SKM-1 treated with dmso at 0.1 percent for 144 hours (cell line): Measurements from ENCODE around the gene ZNF497.
A peak's percentile ranks its signal among the peaks of the same experiment; 100 is the strongest.

Source experiments
- DNase-seq: peaks from one replicate; lab custom pipeline; 2025; ENCODE audit not compliant: unreplicated experiment; lab: John Stamatoyannopoulos, UW

The ZNF497 gene

DNA sequence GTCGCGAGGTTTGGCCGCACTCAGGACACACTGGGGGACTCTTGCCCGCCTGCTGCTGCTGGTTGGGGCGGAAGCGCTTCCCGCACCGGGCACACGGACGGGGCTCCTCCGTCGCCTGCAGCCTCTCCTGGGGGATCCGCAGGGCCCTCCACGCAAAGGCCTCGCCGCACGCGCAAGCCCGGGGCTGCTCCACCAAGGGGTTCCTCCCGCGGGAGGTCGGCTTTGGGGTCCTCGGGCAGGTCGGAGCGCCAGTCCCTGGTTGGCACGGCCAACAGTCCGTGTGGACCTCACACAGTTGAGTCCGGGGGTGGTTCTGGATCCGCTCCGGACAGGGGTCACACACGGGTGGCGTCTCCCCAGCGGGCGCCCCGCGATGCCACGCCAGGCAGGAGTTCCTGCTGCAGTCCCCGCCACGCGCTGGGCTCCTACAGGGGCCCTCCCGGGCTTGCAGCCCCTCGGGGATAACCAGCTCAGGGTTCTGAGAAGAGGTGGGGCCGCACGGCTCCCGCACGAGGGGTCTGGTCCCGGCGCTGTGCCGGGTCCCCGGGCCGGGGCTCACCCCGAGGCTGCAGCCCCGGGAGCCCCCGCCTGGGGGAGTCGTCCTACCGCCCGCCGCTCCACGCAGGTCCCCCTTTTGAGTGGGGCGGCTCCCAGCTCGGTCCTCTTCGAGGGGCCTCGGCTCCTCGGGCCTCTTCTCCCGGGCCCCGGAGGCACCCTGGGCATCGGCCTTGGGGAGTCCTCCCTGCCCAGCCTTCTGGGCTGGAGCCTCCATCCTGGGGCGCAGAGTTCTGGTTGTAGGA lies 6.2 kb upstream of the ZNF497 start:
- no peak for DNase-seq

DNA sequence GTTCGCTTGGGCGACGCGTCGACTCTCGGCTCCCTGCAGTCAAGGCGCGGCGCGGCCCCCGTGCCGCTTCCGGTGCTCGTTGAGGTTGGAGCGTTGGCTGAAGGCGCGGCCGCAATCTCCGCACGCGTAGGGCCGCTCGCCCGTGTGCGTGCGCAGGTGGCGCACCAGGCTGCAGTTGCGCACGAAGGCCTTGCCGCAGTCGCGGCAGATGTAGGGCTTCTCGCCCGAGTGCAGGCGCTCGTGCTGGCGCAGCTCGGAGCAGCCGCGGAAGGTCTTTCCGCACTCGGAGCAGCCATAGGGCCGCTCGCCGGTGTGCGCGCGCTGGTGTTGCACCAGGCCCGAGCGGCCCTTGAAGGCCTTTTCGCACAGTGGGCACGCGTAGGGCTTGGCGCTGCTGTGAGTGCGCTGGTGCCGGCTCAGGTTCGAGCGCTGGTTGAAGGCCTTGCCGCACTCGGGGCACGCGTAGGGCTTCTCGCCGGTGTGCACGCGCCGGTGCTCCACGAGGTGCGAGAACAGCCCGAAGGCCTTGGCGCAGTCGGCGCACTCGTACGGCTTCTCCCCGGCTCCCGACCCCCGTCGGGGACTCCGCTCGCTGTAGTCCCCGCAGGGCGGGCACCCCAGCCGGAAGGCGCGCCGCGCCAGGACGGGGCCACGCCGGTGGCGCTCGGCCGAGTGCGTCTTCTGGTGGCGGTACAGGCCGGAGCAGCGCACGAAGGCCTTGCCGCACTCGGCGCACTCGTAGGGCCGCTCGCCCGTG lies 5.3 kb upstream of the ZNF497 start:
- no peak for DNase-seq

DNA sequence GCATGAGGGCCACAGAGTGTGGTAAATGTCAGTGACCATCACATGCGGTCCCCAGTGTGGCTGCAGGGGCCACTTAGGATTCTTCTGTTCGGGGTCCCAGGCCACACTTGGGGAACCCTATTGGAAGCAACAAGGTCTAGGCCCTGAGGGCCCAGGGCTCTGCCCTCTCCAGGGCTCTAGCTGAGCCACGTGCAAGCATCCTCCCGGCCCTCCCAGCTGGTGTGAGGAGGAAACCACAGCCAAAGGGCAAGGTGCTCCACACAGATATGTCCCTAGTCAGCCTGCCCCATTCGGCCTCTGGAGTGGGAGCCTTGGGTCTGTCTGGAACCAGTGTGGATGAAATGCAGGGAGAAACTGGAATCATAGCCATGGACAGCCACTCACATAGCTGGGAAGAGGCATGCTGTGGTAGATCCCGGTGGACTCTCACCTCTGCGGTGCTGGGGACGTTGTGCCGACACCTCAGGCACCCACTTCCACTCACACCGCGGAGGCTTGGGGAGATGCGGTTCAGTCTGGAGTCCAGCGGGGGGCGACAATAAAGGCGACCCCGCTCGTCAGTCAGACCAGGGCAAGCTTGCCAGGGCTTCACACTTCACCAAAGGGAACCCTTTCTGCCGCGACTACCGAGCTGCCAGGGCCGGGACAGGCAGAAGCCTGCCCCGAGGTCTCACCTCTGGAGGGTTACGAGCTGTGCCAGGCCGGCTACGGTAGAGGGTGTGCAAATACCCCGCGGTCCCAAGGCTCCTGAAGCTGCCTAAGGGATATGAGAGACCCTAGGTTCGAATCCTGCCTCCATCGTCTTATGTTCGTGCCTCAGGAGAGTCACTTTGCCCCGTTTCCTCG lies 4.3 kb upstream of the ZNF497 start:
- DNase-seq: no peak

DNA sequence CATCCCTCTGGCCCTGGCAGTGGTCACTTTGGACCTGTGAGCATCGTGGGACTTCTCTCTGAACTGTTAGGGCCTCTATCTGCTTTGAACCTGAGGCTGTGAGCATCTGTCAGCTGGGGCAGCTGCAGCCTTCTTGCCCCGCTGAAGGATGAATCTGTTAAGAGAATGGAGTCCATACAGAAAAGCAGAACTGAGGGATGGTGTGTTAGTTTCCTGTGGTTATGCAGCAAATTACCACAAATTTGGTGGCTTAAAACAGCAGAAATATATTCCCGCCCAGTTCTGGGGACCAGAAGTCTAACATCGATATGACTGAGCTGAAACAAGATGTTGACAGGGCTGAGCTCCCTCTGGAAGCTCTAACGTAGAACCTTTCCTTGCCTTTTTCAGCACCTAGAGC lies 1.6 kb upstream of the ZNF497 start:
- DNase-seq: peak; percentile 48

DNA sequence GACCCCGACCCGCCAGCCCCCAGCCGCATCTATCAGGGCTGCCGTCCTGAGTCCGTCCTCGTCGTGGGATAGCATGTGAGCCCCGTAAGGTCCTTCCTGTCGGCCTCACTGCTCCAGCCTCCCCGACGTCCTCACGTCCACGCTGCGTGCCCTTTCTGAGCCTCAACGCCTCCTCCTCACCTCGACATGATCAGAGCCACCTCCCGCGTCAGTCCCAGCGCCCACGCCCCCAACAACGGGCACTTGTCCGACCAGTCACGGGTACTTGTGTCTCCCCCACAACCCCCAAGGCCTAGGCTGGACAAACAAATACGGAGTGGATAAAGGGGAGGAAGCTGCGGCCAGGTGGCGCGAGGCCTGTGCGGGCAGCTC lies 665 bp downstream of the ZNF497 start:
- no peak for DNase-seq

DNA sequence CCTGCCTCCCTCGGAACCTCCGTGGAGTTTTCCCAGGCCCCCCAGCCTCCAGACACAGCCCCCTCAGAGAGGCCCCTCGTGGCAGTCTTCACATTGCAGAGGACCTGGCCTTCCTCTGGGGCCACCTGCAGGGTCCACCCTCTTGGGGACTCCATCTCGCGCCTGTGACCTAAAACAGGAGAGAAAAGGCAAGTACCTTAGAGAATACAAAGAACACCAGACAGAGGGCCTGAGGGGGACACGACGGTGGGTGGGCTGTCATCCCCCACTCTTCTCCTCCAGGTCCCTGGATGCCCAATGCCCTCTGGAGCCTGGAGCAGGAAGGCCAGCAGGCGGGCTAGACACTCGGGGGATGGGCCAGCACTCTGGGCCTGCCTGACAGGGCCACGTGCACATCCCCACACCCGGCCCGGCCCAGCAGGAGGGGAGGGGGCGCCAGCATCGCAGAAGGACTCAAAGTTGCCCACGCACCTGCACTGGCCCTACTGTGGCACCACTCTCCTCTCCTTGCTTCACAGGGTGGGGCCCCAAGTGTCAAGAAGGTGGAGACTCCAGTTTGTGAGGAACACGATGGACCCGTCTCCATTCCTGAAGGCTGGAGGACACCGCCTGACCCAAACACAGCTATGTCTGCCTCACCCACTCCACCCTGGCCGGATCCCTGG lies 4.9 kb downstream of the ZNF497 start:
- DNase-seq: no peak

DNA sequence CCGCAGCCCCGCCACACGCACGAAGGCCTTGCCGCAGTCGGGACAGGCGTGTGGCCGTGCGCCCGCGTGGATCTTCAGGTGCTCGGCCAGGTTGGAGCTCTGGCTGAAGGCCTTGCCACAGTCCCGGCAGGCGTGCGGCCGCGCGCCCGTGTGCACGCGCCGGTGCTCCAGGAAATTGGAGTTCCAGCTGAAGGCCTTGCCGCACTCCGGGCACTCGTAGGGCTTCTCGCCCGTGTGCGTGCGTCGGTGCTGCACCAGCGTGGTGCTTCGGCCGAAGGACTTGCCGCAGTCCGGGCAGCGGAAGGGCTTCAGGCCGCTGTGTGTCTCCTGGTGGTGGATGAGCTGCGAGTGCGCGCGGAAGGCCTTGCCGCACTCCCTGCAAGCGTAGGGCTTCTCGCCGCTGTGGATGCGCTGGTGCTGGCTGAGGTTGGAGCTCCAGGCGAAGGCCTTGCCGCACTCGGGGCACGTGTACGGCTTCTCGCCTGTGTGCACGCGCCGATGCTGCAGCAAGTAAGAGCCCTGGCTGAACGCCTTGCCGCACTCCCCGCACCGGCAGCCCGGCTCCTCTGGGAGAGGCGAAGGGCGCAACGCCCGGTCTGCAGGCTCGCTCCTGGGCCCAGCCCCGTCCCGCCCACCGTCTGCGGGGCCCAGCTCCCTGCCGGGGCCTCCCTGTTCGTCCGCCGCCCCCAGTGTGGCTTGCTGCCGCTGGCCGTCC lies 5.6 kb downstream of the ZNF497 start:
- no peak for DNase-seq

DNA sequence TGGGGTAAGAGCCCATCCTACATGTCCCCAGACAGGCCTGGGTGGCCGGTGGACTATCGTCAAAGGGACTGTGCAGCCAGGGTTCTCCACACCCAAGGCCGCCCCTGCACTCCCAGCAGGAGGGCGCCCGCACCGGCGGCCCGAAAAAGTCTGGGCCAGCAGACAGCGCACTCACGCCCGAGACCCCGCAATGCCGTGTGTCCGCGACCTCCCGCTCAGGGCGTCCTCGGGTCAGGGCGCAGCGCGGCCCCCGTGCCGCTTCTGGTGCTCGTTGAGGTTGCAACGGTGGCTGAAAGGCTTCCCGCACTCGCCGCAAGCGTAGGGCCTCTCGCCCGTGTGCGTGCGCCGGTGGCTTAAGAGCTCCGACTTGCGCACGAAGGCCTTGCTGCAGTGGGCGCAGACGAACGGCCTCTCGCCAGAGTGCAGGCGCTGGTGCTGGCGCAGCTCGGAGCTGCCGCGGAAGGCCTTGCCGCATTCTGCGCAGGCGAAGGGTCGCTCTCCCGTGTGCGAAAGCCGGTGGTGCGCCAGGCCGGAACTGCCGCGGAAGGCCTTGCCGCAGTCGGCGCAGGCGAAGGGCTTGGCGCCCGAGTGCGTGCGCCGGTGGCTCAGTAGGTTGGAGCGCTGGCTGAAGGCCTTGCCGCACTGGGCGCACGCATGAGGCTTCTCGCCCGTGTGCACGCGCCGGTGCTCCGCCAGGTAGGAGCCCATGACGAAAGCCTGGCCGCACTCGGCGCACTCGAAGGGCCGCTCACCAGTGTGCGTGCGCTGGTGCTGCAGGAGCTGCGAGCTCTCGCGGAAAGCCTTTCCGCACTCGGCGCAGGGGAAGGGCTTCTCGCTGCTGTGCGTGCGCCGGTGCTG lies 6.4 kb downstream of the ZNF497 start:
- DNase-seq: no peak

DNA sequence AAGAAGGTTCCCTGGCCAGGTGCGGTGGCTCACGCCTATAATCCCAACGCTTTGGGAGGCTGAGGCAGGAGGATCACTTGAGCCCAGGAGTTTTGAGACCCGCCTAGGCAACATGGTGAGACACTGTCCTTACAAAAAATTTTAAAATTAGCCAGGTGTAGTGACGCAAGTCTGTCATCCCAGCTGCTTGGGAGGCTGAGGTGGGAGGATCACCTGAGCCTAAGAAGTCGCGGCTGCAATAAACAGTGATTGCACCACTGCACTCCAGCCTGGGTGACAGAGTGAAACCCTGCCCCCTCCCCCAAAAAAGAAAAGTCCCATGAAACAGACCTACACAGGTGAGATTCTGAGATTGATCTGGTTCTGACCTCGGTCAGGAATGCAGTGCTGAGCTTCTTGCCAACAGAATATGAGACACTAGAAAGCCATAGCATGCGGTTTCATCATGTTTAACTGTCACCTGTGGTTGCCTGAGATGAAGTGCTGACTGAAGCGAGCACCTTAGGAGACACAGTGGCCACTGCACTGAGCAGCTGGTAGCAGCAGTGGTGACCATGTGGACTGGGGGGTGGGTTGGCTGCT lies 7.2 kb downstream of the ZNF497 start:
- no peak for DNase-seq

DNA sequence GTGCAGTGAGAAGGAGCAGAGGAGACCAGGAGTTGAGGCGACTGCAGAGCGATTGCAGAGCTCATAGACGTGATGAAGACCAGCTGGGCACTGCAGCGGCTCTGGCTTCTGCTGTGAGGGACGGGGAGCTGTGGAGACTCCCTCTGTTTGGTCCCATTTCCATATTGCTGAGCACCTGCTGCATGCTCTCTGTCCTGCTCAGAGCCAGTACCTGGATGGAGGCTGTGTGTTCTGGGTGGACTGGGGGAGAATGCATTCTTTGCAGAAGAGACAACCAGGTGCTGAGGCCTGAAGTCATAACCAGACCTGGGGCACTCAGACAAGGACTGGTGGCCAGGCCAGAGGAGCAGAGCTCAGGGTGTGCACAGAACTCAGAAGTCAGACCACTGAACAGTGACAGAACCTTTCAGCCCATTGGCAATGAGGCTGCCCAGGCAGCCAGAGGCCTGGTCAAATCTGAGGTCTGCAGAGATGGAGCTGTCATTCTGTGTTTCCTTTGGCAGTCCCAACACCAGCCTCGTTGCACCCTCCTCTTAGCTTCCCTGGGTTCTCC lies 8.0 kb downstream of the ZNF497 start:
- no peak for DNase-seq

DNA sequence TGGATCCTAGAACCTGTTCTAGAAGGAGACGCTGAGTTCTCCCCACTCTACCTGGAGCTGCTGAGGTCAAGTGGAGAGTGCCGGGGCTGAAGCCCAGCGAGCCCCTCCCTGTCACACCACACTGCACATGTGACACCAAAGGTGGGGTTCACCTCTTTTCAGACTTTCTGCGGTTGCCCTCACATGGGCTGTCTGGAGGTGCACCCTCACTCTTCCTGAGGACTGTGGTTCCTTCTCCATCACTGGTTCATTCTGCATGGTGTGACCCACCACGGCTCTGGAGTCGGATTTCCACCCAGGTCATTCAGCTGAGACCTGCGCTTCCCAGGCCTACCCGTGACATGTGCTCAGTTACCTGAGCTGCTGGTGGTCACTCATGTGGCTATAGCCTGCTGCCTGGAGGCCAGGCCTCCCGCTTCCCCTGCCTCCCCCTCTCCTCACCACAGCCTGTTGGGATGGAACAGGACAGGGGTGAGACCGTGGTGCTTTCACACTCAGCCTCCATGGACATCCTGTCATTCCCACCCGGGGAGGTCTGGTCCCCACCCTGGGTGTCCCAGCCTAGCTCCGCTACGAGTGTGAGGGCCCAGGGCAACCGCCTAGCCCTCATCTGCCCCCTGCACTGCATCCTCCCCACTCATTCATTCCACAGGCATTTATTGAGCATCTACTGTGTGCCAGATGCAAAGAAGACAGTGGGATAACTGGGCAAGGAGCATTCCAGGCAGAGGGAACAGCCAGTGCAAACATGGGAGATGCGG lies 8.7 kb downstream of the ZNF497 start:
- no peak for DNase-seq

DNA sequence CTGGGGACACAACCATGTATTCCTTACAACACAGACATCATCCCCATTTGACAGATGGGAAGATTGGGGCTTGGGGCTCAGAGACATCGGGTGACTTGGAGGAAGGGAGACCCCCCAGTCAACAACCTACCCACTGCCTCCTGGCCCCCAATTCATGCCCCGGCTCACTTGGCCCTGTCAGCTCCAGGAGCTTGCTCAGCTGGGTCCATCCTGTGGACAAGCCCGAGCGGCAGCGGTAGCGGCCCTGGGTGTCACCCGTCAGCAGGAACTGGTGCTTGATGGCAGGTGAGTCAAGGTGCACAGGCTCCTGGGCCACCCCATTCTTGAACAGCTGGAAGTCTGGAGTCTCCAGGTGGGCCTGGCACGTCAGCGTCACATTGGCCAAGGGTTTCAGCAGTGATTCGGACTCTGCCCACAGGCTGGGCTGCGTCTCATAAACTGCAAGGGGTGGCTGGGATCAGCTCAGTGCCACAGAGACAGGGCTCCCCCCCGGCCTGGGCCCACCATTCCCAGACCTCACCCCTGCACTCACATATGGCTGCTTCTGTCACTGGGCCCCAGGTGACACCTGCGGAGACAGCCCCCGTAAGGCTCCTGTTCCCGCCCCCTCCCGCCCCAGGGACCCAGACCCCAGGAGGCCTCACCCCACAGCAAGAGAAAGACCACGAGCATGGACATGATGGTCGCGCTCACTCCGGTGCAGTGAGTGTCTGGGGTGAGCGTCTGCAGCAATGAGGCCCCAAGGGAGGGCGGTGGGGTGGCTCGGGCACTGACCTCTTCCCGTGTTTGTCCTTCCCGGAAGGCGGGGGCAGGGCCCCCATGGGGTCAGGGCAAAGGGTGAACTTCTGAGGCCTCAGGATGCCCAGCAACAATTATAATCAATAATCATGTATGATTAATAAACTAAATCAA lies 9.5 kb downstream of the ZNF497 start, which contains the start of gene A1BG:
Gene A1BG (minus strand): TSS at position 733 of the 912 bp plus-strand sequence. CDS start 55 bp downstream, at position 678.
- no peak for DNase-seq

DNA sequence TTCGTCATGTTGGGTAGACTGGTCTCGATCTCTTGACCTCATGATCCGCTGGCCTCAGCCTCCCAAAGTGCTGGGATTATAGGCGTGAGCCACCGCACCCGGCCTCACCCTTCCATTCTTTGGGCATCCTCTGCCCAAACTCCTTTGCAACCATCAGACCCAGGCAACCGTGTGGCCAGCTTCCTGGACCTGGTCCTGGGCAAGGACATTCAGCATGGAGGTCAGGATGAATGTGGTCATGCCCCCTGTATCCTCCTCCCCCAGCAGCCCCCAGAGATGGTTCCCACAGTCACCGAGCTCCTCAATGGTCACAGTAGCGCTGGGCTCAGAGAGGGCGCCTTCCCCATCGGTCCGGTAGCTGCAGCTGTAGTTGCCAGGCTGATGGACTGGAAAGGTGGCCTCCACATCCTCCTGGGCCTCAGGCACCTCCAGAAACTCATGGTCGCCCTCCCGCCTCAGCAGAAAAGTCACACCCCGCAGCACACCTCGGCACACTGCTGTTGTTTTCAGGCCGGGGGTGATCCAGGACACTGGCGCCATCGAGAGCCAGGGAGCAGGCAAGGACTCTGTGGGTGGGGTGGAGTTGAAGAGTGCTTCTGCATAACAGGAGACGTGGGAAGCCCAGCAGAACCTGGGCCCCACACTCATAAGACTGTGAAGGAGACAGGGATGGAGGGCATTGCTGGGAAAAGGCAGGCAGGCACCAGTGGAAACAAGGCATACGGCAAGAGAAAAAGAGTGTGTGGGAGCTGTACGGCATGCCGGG lies 10.4 kb downstream of the ZNF497 start:
- DNase-seq: no peak

DNA sequence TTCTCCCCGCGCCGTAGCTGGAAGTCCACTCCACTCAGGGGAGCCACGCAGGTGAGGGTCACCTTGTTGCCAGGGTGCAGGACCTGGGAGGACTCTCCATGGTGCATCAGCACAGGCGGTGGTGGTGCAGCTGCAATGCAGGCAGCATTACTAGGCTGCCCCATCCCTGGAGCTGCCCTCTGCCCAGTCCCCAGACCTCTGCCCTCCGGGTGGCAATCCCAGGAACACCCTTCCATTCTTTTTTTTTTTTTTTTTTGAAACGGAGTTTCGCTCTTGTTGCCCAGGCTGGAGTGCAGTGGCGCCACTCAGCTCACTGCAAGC lies 11.0 kb downstream of the ZNF497 start:
- DNase-seq: no peak

DNA sequence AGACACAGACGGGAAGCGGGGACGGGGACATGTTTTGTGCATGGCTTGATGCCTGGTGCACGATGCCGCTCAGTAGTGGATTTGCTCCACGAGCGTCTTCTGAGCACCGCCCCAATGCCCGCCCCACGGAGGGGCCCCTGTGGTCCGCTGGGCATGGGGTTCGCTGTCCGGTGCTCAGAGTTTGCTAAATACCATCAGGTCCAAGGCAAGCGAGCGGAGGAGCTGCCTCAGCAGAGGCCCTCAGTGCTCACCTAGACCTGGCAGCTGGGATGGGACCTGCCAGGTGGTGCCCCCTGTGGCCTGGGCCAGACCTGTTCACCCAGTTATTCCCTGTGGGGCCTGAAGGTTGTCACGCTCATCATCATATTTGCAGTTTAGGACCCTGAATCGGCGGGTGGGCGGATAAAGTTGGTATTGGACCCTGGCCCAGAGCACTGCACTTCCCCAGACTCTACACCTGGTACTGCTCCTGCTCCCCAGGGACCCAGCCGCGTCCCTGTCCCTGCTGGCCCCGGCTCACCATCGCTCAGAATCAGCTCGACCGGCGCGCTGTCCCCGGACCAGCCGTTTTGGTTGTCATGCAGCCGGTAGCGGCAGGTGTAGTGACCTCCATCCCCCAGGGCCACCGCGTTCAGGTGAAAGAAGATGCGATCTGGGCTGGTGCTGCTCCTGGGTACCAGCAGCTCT lies 11.5 kb downstream of the ZNF497 start:
- DNase-seq: no peak
